T-helper 2 cell treated with Interferon-gamma antibody and Interleukin-4, amounts not matched to agents 5 μg/mL and 100 μg/mL, for 36 hours (primary cell): Measurements from ENCODE around the gene NBEA.

Experiments used
- DNase-seq: peaks from one replicate; pipeline ENCODE4 v3.0.0; 2021; ENCODE audit warnings: low spot score
- H3K27ac Mint-ChIP-seq: one replicate; pipeline ENCODE4 v1.8.0; 2021; ENCODE audit warnings: mild to moderate bottlenecking, mixed read lengths
- H3K27me3 Mint-ChIP-seq: one replicate; pipeline ENCODE4 v1.8.0; 2021; ENCODE audit warnings: low read depth, mixed read lengths
- H3K36me3 Mint-ChIP-seq: one replicate; pipeline ENCODE4 v1.8.0; 2021; ENCODE audit warnings: low read depth, mixed read lengths
- H3K4me1 Mint-ChIP-seq: one replicate; pipeline ENCODE4 v1.8.0; 2021; ENCODE audit warnings: low read depth, mixed read lengths
- H3K4me3 Mint-ChIP-seq: one replicate; pipeline ENCODE4 v1.8.0; 2022; ENCODE audit warnings: mild to moderate bottlenecking, moderate library complexity, mixed read lengths
- H3K9me3 Mint-ChIP-seq: one replicate; pipeline ENCODE4 v1.8.0; 2021; ENCODE audit warnings: mixed read lengths

NBEA gene

DNA sequence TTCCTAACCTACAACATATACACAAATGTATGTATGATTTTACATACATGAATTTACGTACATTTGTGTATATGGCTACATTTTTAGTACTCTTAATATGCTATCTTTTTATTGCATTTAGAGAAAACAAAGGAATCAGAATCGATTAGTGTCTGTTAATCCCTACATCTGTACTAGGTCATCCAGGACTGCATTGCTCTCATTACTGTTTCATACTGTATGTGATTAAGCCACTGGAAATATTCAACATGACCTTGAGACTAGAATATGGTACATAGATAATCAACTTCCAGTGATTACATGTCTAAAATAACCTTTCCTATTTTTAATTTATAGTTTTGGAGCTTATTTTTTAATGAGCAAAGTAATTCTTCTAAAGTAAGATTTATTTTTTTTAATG is 539.7 kb downstream of the NBEA start:
- Mint-ChIP-seq H3K4me1 (peaks cover 3% of the 10 kb centered on the region), H3K4me3 (no peak overlapping the region), H3K27me3 (peaks cover 37% of the 10 kb centered on the region), H3K27ac (no peak overlapping the region), H3K36me3 (no peaks in the 10 kb centered on the region), H3K9me3 (no peaks in the 10 kb centered on the region)
- DNase-seq, result no peak

DNA sequence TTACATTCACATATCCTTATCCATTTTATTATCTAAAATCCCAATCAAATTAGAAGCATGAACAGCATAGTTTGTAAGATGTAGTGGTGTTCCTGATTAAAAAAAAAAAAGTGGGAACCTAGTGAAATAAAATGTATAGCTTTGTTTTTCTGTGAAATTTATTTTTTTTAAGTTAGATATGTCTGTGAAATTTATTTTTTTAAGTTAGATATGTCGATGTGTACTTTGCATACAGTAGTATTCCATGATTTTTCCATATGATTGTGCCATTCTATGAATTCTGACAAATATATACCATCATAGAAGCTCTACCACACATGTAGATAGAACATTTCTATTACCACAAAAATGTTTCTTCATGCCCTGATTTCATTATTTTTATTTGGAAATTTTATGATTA is 540.5 kb downstream of the NBEA start:
- Mint-ChIP-seq H3K36me3 (no peaks in the 10 kb centered on the region), H3K27ac (no peak overlapping the region), H3K4me1 (no peaks in the 10 kb centered on the region), H3K27me3 (peaks cover 29% of the 10 kb centered on the region), H3K9me3 (no peaks in the 10 kb centered on the region), H3K4me3 (no peak overlapping the region)
- no peak for DNase-seq

DNA sequence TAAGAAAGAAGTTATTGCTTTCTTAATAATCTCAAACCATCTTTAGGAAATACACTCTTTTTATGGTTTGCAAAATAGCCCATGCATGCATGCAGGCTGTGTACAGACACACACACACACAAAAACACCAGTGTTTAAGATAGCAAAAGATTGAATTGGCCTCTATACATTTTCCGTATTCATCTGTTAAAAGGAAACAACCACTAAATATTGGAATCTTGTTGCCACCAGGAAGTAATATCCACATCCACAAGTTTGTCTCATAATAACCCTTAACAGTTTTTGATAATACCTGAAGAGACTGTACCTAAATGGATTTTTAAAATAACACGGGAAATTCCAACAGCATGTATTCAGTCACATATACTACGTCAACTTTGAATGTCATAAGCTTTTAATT is 541.7 kb downstream of the NBEA start:
- H3K27ac Mint-ChIP-seq, result no peak overlapping the region
- no peaks in the 10 kb centered on the region for H3K36me3 Mint-ChIP-seq
- H3K4me1 Mint-ChIP-seq, result no peaks in the 10 kb centered on the region
- DNase-seq, result no peak
- H3K4me3 Mint-ChIP-seq, result no peak overlapping the region
- peaks cover 17% of the 10 kb centered on the region for H3K27me3 Mint-ChIP-seq
- H3K9me3 Mint-ChIP-seq, result no peaks in the 10 kb centered on the region

DNA sequence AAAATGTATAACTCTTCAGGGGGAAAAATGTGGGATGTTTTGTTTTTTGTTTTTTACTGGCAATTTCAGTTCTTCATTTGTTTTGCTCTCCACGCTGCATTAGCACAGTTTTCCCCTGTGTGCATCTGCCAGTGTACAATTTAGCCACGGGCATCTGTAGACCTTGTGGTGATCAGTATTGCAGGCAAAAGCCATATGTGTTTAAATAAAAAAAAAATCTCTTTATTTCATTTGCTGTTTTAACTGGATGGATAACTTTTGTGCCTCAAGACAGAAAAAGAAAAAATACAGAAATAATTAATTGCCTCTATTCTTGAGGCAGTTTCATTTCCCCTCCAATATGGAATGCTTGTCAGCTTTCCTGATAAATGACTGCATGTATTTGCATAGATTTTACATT is 542.3 kb downstream of the NBEA start:
- no peaks in the 10 kb centered on the region for H3K9me3 Mint-ChIP-seq

DNA sequence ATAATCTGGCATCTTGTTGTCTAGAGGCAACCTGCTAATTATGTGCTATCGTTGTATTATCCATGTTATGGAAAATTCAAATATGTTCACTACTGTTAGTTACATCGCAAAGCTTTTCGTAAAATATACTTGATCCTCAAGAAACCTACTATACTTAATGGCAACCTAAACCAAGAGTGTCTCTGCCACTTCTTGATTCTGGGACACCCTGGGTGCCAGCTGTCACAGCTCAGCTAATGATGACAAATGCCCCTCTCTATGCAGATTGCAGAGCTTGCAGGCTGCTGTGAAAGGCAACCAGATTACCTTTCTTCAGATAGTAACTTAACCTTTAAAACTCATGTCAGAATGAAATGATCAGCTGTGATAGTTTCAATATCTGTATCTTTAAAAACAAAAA is 543.4 kb downstream of the NBEA start:
- DNase-seq, result no peak
- Mint-ChIP-seq H3K27ac (no peak overlapping the region), H3K4me1 (no peaks in the 10 kb centered on the region), H3K36me3 (no peaks in the 10 kb centered on the region), H3K27me3 (peaks cover 7% of the 10 kb centered on the region), H3K9me3 (no peaks in the 10 kb centered on the region), H3K4me3 (no peak overlapping the region)

More for the DNA sequence above, 542.3 kb downstream of the NBEA start:
- DNase-seq, result no peak
- H3K27ac Mint-ChIP-seq, result no peak overlapping the region
- H3K4me1 Mint-ChIP-seq, result no peaks in the 10 kb centered on the region
- H3K36me3 Mint-ChIP-seq, result no peaks in the 10 kb centered on the region
- no peak overlapping the region for H3K4me3 Mint-ChIP-seq
- H3K27me3 Mint-ChIP-seq, result peaks cover 11% of the 10 kb centered on the region

DNA sequence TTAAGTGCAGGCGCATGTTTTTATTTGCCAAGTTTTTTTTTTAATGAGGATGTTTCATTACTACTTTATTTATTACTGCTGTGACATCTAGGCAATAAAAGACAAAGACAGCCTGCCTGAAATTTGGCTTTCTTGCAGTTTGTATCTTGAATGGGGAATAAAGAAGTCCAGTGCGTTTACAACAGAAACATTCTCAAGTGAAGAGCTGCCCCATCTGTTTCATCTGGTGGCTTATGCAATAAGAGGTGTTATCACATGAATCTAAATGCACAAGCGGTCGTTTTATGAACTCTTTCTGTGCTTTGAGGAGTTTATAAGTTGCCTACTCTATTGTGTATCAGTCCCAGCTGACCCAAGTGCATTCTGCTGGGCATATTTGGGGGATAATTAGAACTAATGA is 547.0 kb downstream of the NBEA start:
- Mint-ChIP-seq H3K27ac (no peak overlapping the region), H3K9me3 (no peaks in the 10 kb centered on the region), H3K4me1 (no peaks in the 10 kb centered on the region), H3K36me3 (no peaks in the 10 kb centered on the region), H3K27me3 (peaks cover 2% of the 10 kb centered on the region), H3K4me3 (no peak overlapping the region)
- no peak for DNase-seq

DNA sequence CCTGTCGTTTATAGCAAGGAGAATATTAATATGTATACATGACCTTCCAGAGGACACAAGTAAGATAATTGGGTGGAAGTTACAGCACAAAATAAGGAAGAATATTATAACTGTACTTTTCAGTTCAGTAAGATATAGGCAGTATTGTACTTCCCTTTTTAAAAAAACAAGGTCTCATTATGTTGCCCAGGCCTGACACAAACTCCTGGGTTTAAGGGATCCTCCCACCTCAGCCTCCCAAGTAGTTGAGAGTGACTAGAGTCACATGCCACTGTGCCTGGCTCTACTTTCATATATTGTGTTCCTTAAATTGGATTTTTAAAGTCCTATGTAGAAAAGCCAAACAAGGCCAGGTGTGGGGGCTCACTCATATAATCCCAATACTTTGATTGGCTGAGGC is 553.9 kb downstream of the NBEA start:
- Mint-ChIP-seq H3K36me3 (no peaks in the 10 kb centered on the region), H3K27me3 (no peaks in the 10 kb centered on the region), H3K27ac (no peak overlapping the region), H3K9me3 (no peaks in the 10 kb centered on the region), H3K4me1 (no peaks in the 10 kb centered on the region), H3K4me3 (no peak overlapping the region)
- no peak for DNase-seq

DNA sequence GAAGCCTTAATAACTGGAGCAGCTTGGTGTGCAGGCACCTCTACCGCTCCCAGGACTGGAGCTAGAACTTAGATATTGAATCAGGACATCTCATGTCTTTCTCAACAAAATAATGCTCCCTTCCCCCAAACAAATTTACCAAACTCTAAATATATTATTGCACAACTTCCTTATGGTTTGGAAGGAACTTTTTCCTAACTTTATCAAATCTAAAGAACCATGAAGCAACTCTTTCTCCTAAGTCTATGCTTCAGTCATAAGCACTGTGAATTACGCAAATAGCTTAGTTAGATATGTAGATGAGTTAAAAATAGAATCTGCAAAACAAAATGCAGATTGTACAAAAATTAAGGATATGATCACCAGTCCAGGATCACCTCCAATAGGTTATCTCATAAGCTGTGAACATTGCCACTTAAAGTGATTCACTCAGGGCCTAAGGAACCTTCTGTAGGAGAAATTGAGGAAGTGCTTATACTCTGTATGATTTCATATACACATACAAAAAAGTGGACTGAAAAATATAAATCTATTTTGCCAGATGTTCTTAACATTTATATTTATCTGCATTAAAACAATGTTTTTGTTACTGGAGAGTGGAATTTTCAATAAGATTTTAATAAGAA is 554.8 kb downstream of the NBEA start:
- no peak overlapping the region for H3K4me3 Mint-ChIP-seq
- no peak for DNase-seq

DNA sequence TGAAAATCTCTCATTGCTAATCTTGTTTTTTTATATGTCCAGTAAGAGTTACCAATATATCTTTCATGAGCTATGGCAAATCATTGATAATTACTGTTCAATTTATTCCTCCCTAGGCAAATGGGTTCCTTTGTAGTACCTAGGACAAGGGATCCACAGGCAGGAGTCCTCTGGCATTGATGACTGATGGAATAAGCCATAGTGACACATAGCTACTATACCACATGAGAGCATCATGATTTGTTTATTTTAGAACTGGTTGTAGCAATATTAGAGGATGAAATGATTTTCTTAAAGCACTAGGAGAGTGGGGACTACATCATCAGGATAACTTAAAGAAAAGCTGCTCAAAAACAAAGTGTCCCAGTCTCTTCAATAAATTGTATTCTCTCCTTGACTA is 556.2 kb downstream of the NBEA start:
- H3K27me3 Mint-ChIP-seq, result no peaks in the 10 kb centered on the region
- no peak for DNase-seq
- no peaks in the 10 kb centered on the region for H3K4me1 Mint-ChIP-seq
- H3K27ac Mint-ChIP-seq, result no peak overlapping the region
- no peak overlapping the region for H3K4me3 Mint-ChIP-seq
- no peaks in the 10 kb centered on the region for H3K36me3 Mint-ChIP-seq
- H3K9me3 Mint-ChIP-seq, result no peaks in the 10 kb centered on the region

More for the DNA sequence above, 554.8 kb downstream of the NBEA start:
- Mint-ChIP-seq H3K4me1 (no peaks in the 10 kb centered on the region), H3K27ac (no peak overlapping the region), H3K27me3 (no peaks in the 10 kb centered on the region), H3K36me3 (no peaks in the 10 kb centered on the region), H3K9me3 (no peaks in the 10 kb centered on the region)

DNA sequence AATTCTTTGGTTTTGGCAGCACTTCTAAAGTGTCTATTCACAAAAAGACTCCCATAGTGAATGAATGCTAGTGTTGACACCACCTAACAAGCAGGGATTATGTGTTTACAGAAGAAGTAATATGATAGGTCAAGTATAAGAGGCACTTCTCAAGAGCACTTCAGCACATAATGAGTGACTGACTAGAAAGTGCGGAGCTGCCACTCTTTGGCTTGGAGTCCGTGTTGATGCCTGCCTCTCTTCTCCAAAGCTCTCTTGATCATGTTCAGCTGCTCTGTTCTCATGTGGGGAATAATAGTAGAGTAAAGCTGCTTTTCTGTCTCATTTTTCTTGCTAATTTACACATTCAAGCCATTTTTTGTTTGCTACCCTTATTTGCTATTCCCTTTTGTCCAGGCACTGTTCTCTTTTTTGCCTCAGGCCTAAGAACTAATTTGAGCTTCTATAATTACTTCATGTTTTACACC is 557.2 kb downstream of the NBEA start:
- no peak overlapping the region for H3K4me3 Mint-ChIP-seq
- H3K27ac Mint-ChIP-seq, result no peak overlapping the region

DNA sequence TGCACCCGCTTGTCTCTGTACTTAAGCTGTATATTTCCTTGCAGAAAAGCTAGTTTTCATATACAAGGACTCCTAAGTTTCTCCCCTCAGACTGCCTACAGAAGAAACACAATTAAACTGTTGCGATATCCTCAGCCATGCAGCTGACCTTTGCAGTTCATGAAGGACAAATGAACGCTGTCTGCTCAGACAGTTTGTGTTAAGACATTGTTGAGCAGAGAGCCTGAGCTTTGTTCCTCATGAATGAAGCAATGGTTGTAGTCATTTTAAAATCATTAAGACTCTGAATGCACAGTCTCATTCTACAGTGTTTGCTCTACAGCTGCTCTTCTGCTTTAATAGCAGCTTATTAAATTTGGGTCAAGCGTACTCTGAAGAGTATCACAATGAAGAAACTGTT is 557.6 kb downstream of the NBEA start:
- H3K4me3 Mint-ChIP-seq, result no peak overlapping the region
- H3K9me3 Mint-ChIP-seq, result no peaks in the 10 kb centered on the region
- H3K27ac Mint-ChIP-seq, result no peak overlapping the region
- H3K27me3 Mint-ChIP-seq, result no peaks in the 10 kb centered on the region
- no peaks in the 10 kb centered on the region for H3K4me1 Mint-ChIP-seq
- no peaks in the 10 kb centered on the region for H3K36me3 Mint-ChIP-seq
- DNase-seq, result no peak

More for the DNA sequence above, 557.2 kb downstream of the NBEA start:
- no peaks in the 10 kb centered on the region for H3K9me3 Mint-ChIP-seq
- H3K36me3 Mint-ChIP-seq, result no peaks in the 10 kb centered on the region
- H3K27me3 Mint-ChIP-seq, result no peaks in the 10 kb centered on the region
- no peak for DNase-seq
- H3K4me1 Mint-ChIP-seq, result no peaks in the 10 kb centered on the region

DNA sequence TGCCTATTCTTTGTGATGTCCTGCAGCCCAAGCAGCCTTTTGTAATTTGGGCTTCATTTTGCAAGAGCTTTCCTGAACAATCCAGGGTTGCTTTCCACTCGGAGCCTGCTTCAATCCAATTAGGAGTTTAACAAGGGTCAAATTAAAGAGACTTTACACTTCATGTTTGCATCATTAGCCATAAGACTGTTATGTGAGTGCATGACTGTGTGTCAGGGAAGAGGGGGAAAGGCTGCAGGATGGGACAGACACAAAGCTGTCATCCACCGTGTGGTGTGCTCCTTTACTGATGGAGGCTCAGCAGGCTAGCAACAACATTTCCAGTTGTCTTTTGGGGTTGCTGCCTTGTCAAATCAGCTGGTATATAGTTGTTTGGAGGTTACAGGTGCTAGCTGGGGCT is 558.1 kb downstream of the NBEA start:
- no peak for DNase-seq
- Mint-ChIP-seq H3K27ac (no peak overlapping the region), H3K4me3 (no peak overlapping the region), H3K27me3 (no peaks in the 10 kb centered on the region), H3K4me1 (no peaks in the 10 kb centered on the region), H3K36me3 (no peaks in the 10 kb centered on the region), H3K9me3 (no peaks in the 10 kb centered on the region)

DNA sequence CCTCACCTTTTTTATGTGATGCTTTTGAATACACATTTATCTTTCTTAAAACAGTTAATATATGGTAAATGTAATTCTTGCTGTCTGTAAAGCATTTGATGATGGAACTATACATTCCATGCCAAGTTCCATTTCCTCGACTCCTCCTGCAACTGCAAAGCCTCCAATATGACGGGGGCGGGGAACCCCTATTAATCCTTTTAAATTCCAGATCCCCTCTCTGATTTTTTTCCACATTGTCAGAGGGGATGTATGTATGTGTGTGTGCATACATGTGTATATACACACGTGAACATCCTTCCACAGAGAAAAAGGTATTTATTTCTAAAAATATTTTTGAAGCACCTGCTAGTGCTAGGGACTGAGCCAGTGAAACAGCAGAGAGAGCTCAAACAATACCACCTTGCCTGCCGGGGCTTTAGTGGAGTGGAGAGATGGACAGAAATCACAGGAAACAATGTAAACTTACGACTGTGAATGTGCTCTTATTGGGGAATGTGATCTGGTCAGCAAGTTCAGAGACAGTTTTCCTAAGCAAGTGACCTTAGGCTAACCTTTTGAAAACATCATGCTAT is 559.7 kb downstream of the NBEA start:
- Mint-ChIP-seq H3K27me3 (no peaks in the 10 kb centered on the region), H3K4me1 (no peaks in the 10 kb centered on the region), H3K27ac (no peak overlapping the region), H3K4me3 (no peak overlapping the region), H3K9me3 (no peaks in the 10 kb centered on the region), H3K36me3 (no peaks in the 10 kb centered on the region)
- no peak for DNase-seq

DNA sequence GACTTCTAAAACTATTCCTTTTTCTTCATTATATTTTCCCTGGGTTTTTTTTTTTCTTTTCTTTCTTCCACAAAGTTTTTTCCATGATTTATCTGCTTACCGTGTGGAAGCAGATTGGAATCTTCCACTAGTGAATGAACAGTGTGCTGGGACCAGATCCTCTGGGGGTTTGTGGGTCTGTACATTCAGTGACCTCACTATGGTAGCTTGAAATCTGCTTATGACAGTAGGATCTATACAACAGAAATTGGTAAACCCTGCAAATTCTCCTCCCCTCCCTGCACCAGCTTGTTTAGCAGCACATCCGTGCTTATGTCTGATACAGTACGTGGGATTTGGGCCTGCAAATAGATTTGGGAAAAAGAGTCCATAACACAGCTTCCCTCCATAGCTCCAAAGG is 560.4 kb downstream of the NBEA start:
- H3K9me3 Mint-ChIP-seq, result no peaks in the 10 kb centered on the region
- H3K4me1 Mint-ChIP-seq, result no peaks in the 10 kb centered on the region
- H3K27me3 Mint-ChIP-seq, result no peaks in the 10 kb centered on the region
- no peak overlapping the region for H3K27ac Mint-ChIP-seq
- H3K36me3 Mint-ChIP-seq, result no peaks in the 10 kb centered on the region
- DNase-seq, result no peak
- no peak overlapping the region for H3K4me3 Mint-ChIP-seq
